Amniotic stem cell (primary cell): ENCODE measurements around the gene ASPM.
A peak's percentile ranks its signal among the peaks of the same experiment; 100 is the strongest.

ENCODE experiments used
- DNase-seq: peaks from one replicate; lab custom pipeline; 2025; lab: John Stamatoyannopoulos, UW

ASPM gene, protein sequence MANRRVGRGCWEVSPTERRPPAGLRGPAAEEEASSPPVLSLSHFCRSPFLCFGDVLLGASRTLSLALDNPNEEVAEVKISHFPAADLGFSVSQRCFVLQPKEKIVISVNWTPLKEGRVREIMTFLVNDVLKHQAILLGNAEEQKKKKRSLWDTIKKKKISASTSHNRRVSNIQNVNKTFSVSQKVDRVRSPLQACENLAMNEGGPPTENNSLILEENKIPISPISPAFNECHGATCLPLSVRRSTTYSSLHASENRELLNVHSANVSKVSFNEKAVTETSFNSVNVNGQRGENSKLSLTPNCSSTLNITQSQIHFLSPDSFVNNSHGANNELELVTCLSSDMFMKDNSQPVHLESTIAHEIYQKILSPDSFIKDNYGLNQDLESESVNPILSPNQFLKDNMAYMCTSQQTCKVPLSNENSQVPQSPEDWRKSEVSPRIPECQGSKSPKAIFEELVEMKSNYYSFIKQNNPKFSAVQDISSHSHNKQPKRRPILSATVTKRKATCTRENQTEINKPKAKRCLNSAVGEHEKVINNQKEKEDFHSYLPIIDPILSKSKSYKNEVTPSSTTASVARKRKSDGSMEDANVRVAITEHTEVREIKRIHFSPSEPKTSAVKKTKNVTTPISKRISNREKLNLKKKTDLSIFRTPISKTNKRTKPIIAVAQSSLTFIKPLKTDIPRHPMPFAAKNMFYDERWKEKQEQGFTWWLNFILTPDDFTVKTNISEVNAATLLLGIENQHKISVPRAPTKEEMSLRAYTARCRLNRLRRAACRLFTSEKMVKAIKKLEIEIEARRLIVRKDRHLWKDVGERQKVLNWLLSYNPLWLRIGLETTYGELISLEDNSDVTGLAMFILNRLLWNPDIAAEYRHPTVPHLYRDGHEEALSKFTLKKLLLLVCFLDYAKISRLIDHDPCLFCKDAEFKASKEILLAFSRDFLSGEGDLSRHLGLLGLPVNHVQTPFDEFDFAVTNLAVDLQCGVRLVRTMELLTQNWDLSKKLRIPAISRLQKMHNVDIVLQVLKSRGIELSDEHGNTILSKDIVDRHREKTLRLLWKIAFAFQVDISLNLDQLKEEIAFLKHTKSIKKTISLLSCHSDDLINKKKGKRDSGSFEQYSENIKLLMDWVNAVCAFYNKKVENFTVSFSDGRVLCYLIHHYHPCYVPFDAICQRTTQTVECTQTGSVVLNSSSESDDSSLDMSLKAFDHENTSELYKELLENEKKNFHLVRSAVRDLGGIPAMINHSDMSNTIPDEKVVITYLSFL (N-terminal part only)

DNA sequence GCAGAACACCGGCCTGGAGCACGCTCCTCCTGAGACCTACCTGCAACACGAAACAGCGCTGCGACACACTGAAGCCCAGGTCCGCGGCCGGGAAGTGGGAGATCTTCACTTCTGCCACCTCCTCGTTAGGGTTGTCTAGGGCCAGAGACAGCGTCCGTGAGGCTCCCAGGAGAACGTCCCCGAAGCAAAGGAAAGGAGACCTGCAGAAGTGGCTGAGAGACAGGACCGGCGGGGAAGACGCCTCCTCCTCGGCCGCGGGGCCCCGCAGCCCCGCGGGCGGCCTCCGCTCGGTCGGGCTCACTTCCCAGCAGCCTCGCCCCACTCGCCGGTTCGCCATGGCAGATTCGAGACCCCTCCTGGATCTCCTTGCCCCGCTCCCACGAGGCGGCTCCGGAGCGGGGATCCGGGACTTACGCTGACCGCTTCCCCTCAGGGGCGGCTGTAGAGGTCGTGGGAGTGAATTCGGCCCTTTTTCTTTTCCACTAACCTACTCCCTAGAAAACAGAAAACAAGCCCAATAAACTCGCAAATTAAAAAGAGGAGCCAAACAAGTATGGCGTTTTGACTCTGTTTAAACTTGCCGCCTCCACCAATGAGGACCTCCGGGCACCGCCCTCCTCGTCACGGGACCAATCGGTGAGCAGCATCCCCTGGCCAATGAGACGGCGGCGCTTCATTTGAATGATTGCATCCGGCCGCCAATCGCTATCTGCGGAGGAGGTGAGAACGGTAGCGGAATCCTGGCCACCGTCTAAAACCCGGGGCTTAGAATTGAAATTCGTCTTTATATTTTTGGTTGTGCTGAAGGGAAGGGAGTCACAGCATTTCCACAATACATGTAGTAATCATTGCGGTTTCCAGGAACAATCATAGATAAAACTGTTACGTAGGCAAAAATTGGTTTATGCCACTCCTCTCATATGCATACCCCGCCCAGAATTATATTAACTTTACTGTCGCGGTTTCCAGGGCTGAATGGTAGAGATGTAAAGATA is at the start of gene ASPM:
TSS of gene ASPM (minus strand) at position 569 of the 995 bp plus-strand sequence. CDS start at position 337, 232 bp downstream.
- peak; percentile 95 for DNase-seq

GRCh38 chr1:197195100-197195499 is 48.6 kb upstream of the ASPM start:
- no peak for DNase-seq

GRCh38 chr1:197184190-197184589 is 37.7 kb upstream of the ASPM start:
- DNase-seq = no peak

- DNase-seq = no peak
These were observed 36.8 kb upstream of the ASPM start for GRCh38 chr1:197183195-197183748.

- no peak for DNase-seq
These were observed 36.2 kb upstream of the ASPM start for GRCh38 chr1:197182716-197183115.

- DNase-seq = no peak
These were observed 35.5 kb upstream of the ASPM start for GRCh38 chr1:197181982-197182381.

- peak; percentile 56 for DNase-seq
These were observed 33.9 kb upstream of the ASPM start for GRCh38 chr1:197180252-197180878.

DNA sequence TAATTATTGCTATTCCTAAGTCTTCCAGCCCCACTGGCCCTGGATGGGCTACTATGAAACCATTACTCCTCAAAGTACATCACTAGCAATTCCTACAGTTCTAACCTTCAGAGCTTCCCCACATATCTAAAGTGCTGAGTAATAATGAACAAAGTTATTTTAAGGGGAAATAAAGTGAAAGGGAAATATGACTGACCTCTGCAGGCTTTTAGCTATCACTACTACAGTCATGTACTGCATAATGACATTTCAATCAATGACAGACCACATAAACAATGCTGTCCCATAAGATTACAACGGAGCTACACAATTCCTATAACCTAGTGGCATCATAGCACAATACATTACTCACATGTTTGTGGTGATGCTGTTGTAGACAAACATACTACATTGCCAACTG is 32.5 kb upstream of the ASPM start:
- peak; percentile 55 for DNase-seq

DNA sequence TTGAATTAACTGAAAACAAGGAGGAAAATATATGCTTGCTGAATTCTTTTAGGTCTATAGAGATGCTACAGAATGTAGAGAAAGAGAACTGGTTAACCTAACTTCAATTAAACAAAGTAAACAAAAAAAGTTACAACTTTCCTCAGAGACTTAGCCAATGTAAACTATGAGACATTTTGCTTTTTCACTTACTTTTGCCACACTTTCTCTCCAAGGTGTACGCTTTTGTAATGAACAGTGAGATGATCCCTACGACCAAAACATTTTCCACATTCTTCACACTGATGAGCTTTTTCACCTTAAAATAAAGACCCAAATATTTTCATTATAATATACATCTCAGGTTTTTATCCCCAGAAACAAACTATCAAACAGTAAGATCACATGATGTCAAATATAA is 28.3 kb upstream of the ASPM start:
- DNase-seq = no peak

DNA sequence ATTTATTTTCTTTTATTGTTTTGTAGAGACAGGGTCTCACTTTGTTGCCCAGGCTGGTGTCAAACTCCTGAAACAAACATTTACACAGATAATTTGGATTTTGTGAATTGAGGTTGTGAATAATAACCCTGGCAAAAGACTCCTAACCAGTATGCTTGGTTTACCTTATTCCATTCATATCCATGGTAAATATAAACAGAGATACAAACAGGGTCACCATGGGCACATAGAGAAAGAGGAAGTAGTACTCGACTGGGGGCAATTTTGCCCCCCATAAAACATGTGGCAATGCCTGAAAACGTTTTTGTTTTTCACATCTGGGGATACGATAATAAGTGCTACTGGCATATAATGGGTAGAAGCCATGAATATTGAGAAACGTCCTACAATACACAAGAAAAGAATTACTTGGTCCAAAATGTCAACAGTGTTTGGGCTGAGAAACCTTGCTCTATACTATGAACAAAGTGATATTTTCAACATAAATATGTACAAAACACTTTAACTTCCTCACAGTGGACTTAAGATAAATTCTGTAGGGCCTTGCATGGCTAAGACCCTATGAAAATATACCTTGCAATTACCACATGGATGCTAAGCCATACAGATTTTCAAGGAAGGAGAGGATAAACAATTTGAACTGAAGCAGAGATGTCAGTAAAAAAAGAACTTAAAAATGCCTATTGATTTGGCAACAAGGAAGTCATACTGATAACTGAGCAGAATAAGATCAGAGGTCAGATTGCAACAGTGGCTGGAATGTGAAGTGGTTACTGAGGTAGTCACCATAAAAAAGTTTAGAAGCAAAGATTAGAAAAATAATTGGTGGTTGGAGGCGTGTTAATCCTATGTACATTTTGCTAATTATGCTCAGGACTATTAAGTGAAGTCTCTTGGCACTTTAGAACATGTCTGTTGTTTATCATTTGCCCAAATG is 27.4 kb upstream of the ASPM start:
- DNase-seq = no peak

DNA sequence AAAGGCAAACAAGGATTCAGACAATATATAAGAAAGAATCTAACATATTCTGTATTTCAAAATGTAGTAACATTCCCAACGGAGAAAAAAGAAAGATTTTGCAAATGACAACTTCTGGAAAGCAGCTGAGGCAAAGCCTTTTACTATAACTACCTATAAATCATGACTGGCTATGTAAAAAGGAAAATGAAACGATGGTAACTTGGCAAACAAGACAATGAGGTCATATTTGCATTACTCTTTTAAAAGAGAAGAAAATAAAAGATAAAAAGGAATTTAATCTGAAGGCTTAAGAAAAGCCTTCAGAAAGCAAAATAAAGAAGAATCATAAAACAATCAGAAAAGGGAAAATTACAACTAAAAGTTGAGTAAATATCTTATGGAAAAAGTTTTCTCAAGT is 25.1 kb upstream of the ASPM start:
- no peak for DNase-seq

GRCh38 chr1:197170538-197170937 is 24.1 kb upstream of the ASPM start:
- DNase-seq = no peak

DNA sequence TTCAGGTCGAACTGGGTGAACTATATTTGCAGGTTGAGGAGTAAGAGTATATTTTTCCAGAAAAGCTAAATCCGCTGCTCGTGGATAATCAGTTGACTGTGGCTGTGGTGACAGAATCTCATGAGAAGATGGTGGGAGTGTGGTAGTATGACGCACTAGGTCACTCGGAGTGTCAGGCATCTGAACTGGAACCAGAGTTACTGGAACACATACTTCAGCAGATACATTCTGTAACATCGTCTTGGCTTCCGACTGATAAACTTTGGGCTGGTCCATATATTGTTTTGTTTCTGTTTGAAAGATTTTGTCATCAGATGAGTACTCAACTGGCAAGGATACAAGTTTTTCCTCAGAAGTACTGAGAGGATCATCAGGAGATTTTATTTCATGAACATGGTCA is 13.0 kb upstream of the ASPM start:
- no peak for DNase-seq

GRCh38 chr1:197156692-197157091 is 10.2 kb upstream of the ASPM start:
- DNase-seq = no peak

DNA sequence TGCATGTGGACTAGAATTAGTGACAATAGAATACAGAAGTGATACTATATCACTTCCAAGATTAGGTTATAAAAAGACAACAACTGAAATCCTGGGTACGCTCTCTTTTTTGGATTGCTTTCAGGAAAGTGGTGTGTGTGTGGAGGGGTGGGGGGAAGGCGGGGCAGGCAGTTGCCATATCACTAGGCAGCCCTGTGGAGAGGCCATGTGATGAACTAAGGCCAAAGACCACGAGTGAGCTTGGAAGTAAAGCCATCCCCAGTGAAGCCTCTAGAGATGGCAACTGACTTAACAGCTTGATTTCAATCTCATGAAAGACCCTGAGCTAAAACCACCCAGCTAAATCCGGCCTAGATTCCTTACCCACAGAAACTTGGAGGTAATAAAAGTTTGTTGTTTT is 6.2 kb upstream of the ASPM start:
- DNase-seq = no peak

DNA sequence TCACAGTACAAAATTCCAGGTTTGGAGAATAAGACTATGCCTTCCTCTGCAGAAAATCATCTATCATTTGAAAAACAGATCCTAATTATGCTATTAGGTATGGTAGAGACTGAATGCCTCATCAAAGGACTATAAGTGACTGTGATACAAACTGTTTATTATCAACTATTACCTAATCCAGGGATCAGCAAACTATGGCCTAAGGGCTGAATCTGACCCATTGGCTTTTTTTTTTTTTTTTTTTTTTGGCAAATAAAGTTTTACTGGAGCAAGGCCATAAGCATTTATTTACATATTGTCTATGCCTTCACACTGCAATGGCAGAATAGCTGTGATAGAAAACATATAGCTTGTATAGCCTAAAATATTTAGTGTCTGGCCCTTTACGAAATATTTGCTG is 4.7 kb upstream of the ASPM start:
- no peak for DNase-seq

DNA sequence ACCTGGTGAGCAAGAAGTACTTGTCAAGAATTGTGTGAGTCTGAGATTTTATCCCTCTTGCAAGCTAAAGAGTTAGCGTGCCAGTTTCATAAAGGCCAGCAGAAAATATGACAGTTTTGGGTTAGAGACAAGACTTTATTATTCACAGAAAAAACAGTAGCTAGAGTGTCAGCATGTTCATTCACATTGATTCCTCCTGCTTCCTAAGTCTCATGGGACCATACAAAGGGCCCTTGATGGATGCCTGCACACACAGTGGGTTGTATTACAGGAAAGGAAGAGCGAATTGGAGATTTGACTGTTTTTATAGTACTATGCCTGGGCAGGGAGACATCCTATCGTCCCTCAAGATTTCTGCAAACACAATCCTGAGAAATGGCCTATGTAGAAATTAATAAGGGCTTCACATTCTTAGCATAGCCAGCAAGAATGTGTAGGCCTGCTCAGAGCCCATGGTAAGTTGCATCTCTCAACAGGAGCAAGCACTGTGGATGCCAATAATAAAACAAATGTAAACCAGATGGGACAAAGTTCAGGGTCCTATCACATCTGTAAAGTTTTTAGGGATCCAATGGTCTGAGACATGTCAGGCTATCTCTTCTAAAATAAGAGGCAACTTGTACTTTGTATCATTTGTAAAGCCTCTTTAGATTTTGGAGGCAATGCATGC is 4.0 kb upstream of the ASPM start:
- no peak for DNase-seq

DNA sequence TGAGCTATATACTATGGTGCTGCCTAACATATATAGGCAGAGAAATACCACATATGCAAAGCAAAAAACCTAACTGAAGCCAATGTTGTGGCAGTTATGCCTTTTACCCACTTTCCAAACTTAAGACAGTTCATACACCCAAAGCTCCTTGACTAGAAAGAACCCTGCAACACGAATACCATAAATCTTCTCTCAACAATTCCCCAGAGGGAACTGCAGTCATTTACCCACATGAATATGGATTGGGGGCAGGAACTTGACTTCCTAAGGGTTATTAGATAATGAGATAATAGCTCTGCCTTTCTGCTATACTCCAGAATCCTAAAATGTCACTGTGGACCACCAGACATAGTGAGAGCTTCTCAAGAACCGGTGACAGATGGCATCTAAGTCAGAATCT is 2.9 kb upstream of the ASPM start:
- DNase-seq = no peak
